Measurements from ENCODE around the gene SUCLG1. TPM values are rescaled to one million over a fixed set of nuclear protein-coding genes. Genes with fewer than 3 reads are reported as not detected.

SUCLG1 gene
- total RNA-seq, 4 donors from 2014 or later, result 66.6 to 90.6 (median 78.0) TPM

- Histone ChIP-seq H3K4me1 (peaks cover 0 to 47% (median 11%) of the 10 kb centered on the region in 3 donors), H3K36me3 (peaks cover 0 to 24% (median 0%) of the 10 kb centered on the region in 3 donors), H3K9me3 (no peaks in the 10 kb centered on the region), H3K4me3 (no peak overlapping the region), H3K27me3 (no peaks in the 10 kb centered on the region), H3K27ac (no peak overlapping the region)
- DNase-seq, result no peak
- WGBS, 2 donors, result 94 to 100% methylated on average over 2 of the region's 2 CpGs
- intact Hi-C loops (cut with DNase I), result no loop called here
- no peak for TF ChIP-seq POLR2A (IDR thresholded peaks at IDR 0.05)
- no peak for TF ChIP-seq CTCF (IDR thresholded peaks at IDR 0.05)
These were observed 7.5 kb downstream of the SUCLG1 start for GRCh38 chr2:84451579-84451978.

GRCh38 chr2:84450288-84451227, 8.5 kb downstream of the SUCLG1 start:
- no peak for DNase-seq
- 90 to 100% methylated on average over 2 of the region's 2 CpGs for WGBS, 2 donors
- intact Hi-C loops (cut with DNase I), result no loop called here
- Histone ChIP-seq H3K9me3 (no peaks in the 10 kb centered on the region), H3K27ac (peak overlapping the region in 1 of 4 donors; percentile 11), H3K27me3 (no peaks in the 10 kb centered on the region), H3K4me1 (peaks cover 0 to 37% (median 11%) of the 10 kb centered on the region in 3 donors), H3K36me3 (peaks cover 0 to 34% (median 0%) of the 10 kb centered on the region in 3 donors), H3K4me3 (no peak overlapping the region)
- TF ChIP-seq CTCF (IDR thresholded peaks at IDR 0.05) (no peak), POLR2A (IDR thresholded peaks at IDR 0.05) (no peak)

- no peak overlapping the region for H3K4me3 ChIP-seq
- no peaks in the 10 kb centered on the region for H3K27me3 ChIP-seq
- WGBS, 2 donors, result 92 to 93% methylated on average over 6 of the region's 6 CpGs
- TF ChIP-seq POLR2A (IDR thresholded peaks at IDR 0.05) (no peak), CTCF (IDR thresholded peaks at IDR 0.05) (no peak)
- H3K36me3 ChIP-seq, result peaks cover 0 to 43% (median 0%) of the 10 kb centered on the region in 3 donors
- no peaks in the 10 kb centered on the region for H3K9me3 ChIP-seq
- DNase-seq, result no peak
- intact Hi-C loops (cut with DNase I), result no loop called here
- no peak overlapping the region for H3K27ac ChIP-seq
- peaks cover 0 to 35% (median 11%) of the 10 kb centered on the region in 3 donors for H3K4me1 ChIP-seq
These were observed 9.4 kb downstream of the SUCLG1 start for GRCh38 chr2:84449711-84450110.

GRCh38 chr2:84449055-84449454, 10.0 kb downstream of the SUCLG1 start:
- no peak overlapping the region for H3K27ac ChIP-seq
- intact Hi-C loops (cut with DNase I), result no loop called here
- 78 to 85% methylated on average over 3 of the region's 3 CpGs for WGBS, 2 donors
- H3K27me3 ChIP-seq, result no peaks in the 10 kb centered on the region
- H3K9me3 ChIP-seq, result no peaks in the 10 kb centered on the region
- peaks cover 0 to 50% (median 0%) of the 10 kb centered on the region in 3 donors for H3K36me3 ChIP-seq
- DNase-seq, result no peak
- H3K4me3 ChIP-seq, result no peak overlapping the region
- TF ChIP-seq POLR2A (IDR thresholded peaks at IDR 0.05) (no peak), CTCF (IDR thresholded peaks at IDR 0.05) (no peak)
- H3K4me1 ChIP-seq, result peaks cover 0 to 28% (median 8%) of the 10 kb centered on the region in 3 donors

- Histone ChIP-seq H3K27me3 (no peaks in the 10 kb centered on the region), H3K4me3 (no peak overlapping the region), H3K9me3 (no peaks in the 10 kb centered on the region), H3K36me3 (peaks cover 5 to 96% (median 22%) of the 10 kb centered on the region in 3 donors), H3K4me1 (no peaks in the 10 kb centered on the region), H3K27ac (no peak overlapping the region)
- TF ChIP-seq CTCF (IDR thresholded peaks at IDR 0.05), result no peak
- no peak for DNase-seq
- intact Hi-C loops (cut with DNase I), result no loop called here
These were observed 15.6 kb downstream of the SUCLG1 start for GRCh38 chr2:84443477-84443876.

Data from esophagus squamous epithelium (tissue), 5 donors.